ENCODE results near the gene CAMTA1.

CAMTA1 gene

DNA sequence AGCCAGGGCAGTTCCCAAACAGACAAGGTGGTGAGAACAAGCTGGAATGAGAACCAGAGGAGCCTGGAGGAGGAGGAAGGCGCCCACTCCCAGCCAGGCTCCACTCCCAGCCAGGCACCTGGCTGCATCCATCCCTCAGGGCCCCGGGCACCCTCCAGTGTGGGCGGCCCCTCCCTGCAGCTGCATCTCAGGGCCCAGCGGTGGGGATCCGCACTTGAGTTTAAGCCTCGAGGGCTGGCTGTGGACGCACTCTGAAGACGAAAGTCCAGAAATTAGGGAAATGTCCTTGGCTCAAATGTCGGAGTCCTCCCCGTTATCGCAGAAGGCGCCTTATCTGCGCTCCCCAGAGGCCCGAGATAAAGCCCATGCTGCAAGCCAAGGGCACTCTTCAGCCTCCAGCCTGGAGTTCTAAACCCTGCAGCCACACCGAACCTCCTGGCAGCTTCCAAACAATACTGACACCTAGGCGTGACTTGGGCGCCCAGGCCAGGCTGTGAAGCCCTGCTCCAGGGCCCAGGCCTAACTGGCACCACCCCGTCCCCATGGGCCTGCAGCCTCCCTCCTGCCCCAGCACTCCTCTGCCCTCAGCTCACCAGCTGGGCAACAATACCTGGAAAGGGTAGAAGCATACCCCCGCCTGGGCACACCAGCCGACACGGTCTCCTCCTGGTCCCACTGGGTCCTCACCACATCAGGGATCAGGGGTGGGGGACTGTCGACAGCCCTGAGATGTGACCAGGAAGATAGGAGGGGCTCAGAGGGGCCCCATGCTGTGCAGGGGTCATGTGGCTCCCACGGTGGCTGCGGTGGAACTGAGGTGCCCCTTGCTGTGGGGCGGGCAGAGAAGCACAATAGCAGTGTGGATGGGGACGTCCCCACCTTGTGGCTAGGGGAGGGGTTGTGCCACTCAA lies 801.0 kb downstream of the CAMTA1 start:
- no peak overlapping the region for H3K4me3 ChIP-seq (ENCODE audit: control insufficient read depth, low read depth, low read length)
- TF ChIP-seq, protein P1, sequence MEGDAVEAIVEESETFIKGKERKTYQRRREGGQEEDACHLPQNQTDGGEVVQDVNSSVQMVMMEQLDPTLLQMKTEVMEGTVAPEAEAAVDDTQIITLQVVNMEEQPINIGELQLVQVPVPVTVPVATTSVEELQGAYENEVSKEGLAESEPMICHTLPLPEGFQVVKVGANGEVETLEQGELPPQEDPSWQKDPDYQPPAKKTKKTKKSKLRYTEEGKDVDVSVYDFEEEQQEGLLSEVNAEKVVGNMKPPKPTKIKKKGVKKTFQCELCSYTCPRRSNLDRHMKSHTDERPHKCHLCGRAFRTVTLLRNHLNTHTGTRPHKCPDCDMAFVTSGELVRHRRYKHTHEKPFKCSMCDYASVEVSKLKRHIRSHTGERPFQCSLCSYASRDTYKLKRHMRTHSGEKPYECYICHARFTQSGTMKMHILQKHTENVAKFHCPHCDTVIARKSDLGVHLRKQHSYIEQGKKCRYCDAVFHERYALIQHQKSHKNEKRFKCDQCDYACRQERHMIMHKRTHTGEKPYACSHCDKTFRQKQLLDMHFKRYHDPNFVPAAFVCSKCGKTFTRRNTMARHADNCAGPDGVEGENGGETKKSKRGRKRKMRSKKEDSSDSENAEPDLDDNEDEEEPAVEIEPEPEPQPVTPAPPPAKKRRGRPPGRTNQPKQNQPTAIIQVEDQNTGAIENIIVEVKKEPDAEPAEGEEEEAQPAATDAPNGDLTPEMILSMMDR (IDR thresholded peaks at IDR 0.05; ENCODE audit: control insufficient read depth, insufficient read depth, low read depth, low read length, missing control alignments) = no peak
- no peak for DNase-seq (ENCODE audit: low read depth)

DNA sequence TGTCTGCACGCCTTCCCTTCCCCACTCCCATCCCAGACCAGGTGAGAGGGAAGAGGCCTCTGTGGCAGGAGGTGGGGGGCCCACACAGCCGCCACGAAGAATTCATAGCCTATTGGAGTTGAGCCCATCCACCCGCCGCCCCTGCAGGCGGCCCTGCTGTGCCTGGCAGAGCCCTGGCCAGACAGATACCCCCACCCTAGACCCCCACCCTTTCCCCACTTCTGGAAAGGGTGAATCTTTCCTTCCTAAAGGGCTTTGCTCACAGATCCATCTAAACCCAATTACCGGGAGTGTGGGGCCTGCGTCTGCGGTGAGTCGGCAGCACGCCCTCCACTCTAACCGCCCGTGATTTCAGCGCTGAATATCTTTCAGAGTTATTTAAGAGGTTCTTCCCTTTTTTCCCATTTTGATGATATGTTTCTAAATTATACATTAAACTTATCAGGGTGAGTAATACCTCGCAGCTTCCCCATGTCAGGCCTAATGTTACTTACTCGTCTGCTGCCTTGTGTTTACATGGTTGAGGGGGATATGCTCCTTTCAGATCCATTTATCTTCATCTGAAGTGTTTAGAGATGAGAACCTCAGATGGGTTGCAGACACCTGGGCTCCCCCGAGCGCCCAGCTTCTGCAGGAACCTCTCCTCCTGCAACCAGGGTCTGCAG lies 802.0 kb downstream of the CAMTA1 start:
- TF ChIP-seq, protein P1 (IDR thresholded peaks at IDR 0.05; ENCODE audit: control insufficient read depth, insufficient read depth, low read depth, low read length, missing control alignments) = no peak
- H3K4me3 ChIP-seq (ENCODE audit: control insufficient read depth, low read depth, low read length) = no peak overlapping the region
- DNase-seq (ENCODE audit: low read depth) = no peak

- DNase-seq (ENCODE audit: low read depth) = no peak
- TF ChIP-seq, protein P1 (IDR thresholded peaks at IDR 0.05; ENCODE audit: control insufficient read depth, insufficient read depth, low read depth, low read length, missing control alignments) = no peak
Observed at GRCh38 chr1:7587773-7588456, 802.7 kb downstream of the CAMTA1 start.

GRCh38 chr1:7588457-7588827 lies 803.2 kb downstream of the CAMTA1 start:
- no peak overlapping the region for H3K4me3 ChIP-seq (ENCODE audit: control insufficient read depth, low read depth, low read length)
- TF ChIP-seq, protein P1 (IDR thresholded peaks at IDR 0.05; ENCODE audit: control insufficient read depth, insufficient read depth, low read depth, low read length, missing control alignments) = no peak
- DNase-seq (ENCODE audit: low read depth) = no peak

More at GRCh38 chr1:7587773-7588456, 802.7 kb downstream of the CAMTA1 start:
- no peak overlapping the region for H3K4me3 ChIP-seq (ENCODE audit: control insufficient read depth, low read depth, low read length)

DNA sequence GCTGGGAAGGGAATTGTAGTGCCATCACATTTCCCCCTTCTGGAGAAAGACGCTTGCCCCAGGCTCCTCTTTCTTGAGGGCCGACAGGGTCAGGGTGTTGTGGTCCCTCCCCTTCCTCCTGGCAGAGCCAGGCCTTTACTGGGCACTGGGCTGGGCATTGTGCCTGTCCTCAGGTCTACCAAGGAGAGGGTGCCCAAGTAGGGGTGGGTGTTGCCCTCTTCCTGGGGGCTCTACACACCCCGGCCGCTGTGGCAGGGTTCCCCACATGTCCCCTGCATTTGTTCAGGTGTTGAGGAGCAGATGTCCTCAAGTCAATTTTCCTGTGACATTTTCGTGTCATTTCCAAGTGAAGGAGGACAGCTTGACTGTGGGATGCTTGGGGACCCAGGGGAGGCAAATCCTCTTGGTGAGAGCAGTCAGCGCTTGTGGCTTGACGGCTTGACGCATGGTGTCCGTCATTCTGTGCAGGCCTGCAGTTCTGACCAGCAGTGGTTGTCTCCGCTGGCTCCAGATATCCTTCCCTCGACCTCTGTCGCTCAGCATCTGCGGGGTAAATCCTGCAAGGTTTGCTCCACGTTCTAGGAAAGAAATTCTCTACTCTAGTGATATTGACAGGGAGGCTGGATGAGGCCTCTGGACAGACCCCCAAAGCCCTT lies 804.0 kb downstream of the CAMTA1 start:
- no peak for DNase-seq (ENCODE audit: low read depth)
- TF ChIP-seq, protein P1 (IDR thresholded peaks at IDR 0.05; ENCODE audit: control insufficient read depth, insufficient read depth, low read depth, low read length, missing control alignments) = no peak
- H3K4me3 ChIP-seq (ENCODE audit: control insufficient read depth, low read depth, low read length) = no peak overlapping the region

Measured in AG09309 (cell line).